GM12892 (cell line): Measurements from ENCODE around the gene PNMT.

ENCODE experiments used
- DNase-seq: peaks from one replicate; pipeline ENCODE4 v3.0.0; 2011; ENCODE audit not compliant: insufficient read length
- FAIRE-seq: peaks from 2 replicates; lab custom pipeline; 2011; peaks lifted over from hg19 to GRCh38; lab: Jason Lieb, UNC
- POLR2A ChIP-seq: IDR thresholded peaks from 2 replicates; pipeline ENCODE4 v1.6.1; 2011; ENCODE audit warnings: low read depth, low read length, control low read depth
- POLR2AphosphoS5 ChIP-seq: IDR thresholded peaks from 2 replicates; pipeline ENCODE4 v1.6.1; 2011; ENCODE audit warnings: low read depth, low read length, control low read depth
- TAF1 ChIP-seq: IDR thresholded peaks from 2 replicates; pipeline ENCODE4 v1.6.1; 2011; ENCODE audit warnings: low read depth, mild to moderate bottlenecking, control low read depth, low read length, borderline replicate concordance

The PNMT gene

DNA sequence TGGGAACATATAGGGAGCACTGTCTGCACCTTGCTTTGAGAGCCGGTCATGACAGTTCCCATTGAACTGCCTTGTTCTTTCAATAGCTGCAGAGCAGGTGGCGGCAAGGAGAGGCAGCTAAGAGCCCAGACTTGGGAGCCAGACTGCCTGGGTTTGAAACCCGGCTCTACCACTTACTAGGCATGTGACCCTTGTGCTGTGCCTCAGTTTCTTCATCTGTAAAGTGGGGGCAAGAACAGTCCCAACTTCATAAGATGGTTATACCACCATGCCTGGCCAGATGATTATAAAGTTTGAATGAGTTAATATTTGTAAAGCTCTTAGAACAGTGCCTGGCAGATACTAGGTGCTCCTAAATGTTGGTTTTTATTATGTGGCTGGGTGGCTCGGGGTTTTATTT is 46.0 kb downstream of the PNMT start:
- FAIRE-seq (no peak), DNase-seq (no peak)
- TF ChIP-seq POLR2AphosphoS5 (no peak), POLR2A (no peak), TAF1 (no peak)

DNA sequence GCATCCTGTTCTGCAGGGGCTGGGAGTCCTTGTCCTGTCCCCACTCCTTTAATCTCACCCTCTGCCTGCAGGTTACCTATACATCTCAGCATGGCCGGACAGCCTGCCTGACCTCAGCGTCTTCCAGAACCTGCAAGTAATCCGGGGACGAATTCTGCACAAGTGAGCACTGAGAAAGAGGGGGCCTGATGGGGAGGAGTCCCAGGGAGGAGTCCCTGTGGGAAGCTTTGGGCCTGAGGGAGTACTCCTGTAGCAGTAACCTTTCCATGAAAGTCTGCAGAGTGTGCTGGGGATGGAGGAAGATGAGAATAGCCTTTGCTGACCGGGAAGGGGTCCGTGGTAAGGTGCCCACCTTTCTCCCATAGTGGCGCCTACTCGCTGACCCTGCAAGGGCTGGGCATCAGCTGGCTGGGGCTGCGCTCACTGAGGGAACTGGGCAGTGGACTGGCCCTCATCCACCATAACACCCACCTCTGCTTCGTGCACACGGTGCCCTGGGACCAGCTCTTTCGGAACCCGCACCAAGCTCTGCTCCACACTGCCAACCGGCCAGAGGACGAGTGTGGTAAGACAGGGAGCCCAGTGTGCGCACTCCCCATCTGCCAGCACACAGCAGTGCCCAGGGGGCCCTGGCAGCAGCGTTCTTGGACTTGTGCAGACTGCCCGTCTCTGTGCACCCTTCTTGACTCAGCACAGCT is 47.3 kb downstream of the PNMT start:
- no peak for TF ChIP-seq POLR2AphosphoS5
- no peak for TF ChIP-seq TAF1
- TF ChIP-seq POLR2A = no peak
- DNase-seq = no peak

DNA sequence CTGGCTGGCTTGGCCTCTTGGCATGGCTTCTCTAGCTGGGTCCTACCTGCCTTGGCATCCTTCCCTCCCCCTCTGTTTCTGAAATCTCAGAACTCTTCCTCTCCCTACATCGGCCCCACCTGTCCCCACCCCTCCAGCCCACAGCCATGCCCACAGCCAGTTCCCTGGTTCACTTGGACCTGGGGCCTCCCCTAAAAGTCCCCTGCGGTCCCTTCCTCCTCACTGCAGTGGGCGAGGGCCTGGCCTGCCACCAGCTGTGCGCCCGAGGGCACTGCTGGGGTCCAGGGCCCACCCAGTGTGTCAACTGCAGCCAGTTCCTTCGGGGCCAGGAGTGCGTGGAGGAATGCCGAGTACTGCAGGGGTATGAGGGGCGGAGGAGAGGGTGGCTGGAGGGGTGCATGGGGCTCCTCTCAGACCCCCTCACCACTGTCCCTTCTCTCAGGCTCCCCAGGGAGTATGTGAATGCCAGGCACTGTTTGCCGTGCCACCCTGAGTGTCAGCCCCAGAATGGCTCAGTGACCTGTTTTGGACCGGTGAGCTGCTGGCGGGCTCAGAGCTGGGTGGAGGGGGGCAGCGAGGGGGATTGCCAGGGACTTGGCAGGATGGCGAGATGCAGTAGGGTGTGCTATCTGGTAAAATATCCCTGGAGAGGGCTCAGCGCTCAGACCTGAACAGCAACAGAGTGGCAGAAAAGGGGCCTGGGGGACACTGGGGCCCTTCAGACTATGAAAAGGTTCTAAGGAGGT is 48.0 kb downstream of the PNMT start:
- TF ChIP-seq POLR2AphosphoS5 (no peak), POLR2A (no peak), TAF1 (no peak)
- no peak for DNase-seq
- no peak for FAIRE-seq

More for the DNA sequence above, 47.3 kb downstream of the PNMT start:
- FAIRE-seq = no peak

DNA sequence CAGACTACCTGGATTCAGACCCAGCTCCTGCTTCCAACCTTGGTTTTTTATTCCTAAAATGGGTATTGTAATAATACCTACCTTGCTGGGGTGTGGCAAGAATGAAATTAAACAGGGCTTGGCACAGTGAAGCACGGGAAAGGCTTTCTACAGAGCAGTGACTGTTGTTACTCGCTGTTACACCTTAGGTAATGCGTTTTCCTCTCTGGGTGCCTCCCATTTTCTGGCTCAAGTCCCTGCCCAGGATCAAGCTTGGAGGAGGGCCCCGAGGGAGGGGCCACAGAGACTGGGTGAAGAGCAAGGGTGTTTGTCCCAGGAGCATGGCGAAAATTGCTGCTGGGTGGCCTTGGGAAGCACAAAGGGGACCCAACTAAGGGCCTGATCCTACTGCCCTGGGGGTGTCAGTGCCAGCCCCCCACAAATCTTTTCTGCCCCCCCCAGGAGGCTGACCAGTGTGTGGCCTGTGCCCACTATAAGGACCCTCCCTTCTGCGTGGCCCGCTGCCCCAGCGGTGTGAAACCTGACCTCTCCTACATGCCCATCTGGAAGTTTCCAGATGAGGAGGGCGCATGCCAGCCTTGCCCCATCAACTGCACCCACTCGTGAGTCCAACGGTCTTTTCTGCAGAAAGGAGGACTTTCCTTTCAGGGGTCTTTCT is 48.8 kb downstream of the PNMT start:
- DNase-seq = no peak
- no peak for TF ChIP-seq TAF1
- TF ChIP-seq POLR2A = no peak
- TF ChIP-seq POLR2AphosphoS5 = no peak
- FAIRE-seq = no peak

DNA sequence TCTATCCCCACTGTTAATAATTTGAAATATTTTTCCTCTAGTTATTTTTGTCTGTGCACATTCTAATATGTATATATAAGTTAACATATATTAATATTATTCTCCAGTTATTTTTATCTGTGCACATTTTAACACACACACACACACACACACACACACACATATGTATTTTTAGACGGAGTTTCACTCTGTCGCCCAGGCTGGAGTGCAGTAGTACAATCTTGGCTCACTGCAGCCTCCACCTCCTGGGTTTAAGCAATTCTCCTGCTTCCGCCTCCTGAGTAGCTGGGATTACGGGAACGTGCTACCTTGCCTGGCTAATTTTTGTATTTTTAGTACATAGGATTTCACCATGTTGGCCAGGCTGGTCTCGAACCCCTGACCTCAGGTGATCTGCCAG is 49.4 kb downstream of the PNMT start:
- FAIRE-seq (no peak), DNase-seq (no peak)
- TF ChIP-seq POLR2A = no peak
- TF ChIP-seq POLR2AphosphoS5 = no peak
- TF ChIP-seq TAF1 = no peak

DNA sequence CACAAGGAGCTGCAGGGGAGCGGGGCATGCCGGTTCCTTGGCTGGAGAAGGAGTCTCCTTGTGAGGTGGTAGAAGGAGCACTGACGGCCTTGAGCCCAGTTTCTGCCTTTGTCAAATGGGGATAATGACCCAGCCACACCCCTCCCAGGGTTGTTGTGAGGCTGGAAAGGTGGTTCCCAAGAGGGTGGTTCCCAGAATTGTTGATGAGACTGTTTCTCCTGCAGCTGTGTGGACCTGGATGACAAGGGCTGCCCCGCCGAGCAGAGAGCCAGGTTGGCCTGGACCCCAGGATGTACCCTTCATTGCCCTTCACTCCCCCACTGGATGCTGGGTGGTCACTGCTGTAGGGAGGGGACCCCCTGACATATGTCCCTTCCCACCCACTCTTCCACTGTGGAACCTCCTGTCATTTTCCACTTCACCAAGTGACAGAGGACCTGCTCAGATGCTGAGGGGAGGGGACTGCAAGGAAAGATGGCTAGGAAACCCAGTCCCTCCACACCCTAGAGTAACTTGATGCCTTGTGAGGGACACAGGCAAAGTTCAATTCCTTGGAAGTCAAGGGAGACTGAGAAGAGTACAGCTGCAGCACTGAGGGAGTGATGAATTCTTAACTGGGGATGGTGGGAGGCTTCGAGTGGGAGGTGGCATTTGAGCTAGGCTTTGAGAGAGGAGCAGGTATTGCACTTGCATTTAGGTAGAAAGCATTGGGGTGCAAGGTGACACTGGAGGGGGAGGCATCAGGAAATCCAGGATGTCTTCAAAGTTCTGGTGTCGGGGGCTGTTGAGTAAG is 51.5 kb downstream of the PNMT start:
- DNase-seq (no peak), FAIRE-seq (no peak)
- no peak for TF ChIP-seq TAF1
- no peak for TF ChIP-seq POLR2AphosphoS5
- TF ChIP-seq POLR2A = no peak
